Nucleus accumbens (tissue), 56 donors: ENCODE results near the gene ATP5MK.
"Not testable (repeated sequence)": the region's sequence is repeated elsewhere in the genome, so short reads cannot be mapped to it uniquely, and the experiment has no call there.

ENCODE experiments used
- DNase-seq, 56 donors: peaks; one replicate each; lab custom pipeline; 2025; lab: John Stamatoyannopoulos, UW

Gene ATP5MK

GRCh38 chr10:103396067-103396788, at the start of gene ATP5MK, which contains the start of gene PDCD11:
Gene ATP5MK, minus strand, starts transcription at chr10:103396475. Its CDS starts 4,018 bp downstream, at chr10:103392457.
Gene PDCD11, plus strand, starts transcription at chr10:103396626. Its CDS starts 1,801 bp downstream, at chr10:103398427.
- DNase-seq: peak; percentile 63 to 99 (median 95)

DNA sequence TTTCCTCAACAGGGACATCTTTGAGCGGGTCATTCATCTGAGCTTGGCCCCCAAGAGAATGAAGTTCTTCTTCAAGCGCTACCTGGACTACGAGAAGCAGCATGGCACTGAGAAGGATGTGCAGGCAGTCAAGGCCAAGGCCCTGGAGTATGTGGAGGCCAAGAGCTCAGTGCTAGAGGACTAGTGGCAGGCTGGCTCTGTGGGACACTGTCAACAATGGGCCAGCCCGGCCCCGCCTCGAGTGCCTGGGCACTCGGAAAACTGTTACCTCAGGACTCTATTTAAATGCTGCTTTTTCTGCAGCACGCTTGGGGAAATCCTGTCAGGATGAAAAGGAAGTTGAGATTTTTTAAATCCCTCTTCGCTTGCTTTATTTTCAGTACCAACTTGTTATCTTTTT, 49.1 kb upstream of the ATP5MK start:
- no peak for DNase-seq

DNA sequence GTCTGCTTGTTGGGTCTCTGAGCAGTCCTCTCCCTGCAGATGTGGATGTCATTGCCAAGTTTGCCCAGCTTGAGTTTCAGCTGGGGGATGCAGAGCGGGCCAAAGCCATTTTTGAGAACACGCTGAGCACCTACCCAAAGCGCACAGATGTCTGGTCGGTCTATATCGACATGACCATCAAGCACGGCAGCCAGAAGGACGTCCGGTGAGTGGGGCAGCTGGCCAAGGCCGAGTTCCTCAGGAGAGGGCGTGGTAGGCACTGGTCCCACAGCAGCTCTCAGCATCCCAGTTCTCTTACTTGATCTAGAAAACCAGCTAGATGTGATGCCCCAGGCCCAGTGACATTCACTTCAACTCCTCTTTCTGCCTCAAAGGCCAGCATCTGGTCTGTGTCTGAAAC, 48.2 kb upstream of the ATP5MK start:
- no peak for DNase-seq

- DNase-seq: no peak
These were observed 47.4 kb upstream of the ATP5MK start for GRCh38 chr10:103443475-103444185.

GRCh38 chr10:103442031-103442461, 45.8 kb upstream of the ATP5MK start:
- DNase-seq: peak in 2 of 56 donors; percentile 9 to 12

- no peak for DNase-seq
These were observed 45.3 kb upstream of the ATP5MK start for GRCh38 chr10:103441611-103442010.

DNA sequence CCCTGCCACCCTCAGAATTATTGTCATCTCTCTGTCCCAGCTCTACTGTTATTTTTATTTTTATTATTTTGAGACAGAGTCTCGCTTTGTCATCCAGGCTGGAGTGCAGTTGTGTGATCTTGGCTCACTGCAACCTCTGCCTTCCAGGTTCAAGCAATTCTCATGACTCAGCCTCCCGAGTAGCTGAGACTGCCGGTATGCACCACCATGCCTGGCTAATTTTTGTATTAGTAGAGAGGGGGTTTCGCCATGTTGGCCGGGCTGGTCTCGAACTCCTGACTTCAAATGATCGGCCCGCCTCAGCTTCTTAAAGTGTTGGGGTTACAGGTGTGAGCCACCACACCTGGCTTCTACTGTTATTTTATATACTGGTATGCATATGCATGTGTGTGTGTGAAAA, 44.9 kb upstream of the ATP5MK start:
- no peak for DNase-seq

GRCh38 chr10:103440416-103440815, 44.1 kb upstream of the ATP5MK start:
- no peak for DNase-seq

- DNase-seq: no peak
These were observed 43.5 kb upstream of the ATP5MK start for GRCh38 chr10:103439776-103440175.

DNA sequence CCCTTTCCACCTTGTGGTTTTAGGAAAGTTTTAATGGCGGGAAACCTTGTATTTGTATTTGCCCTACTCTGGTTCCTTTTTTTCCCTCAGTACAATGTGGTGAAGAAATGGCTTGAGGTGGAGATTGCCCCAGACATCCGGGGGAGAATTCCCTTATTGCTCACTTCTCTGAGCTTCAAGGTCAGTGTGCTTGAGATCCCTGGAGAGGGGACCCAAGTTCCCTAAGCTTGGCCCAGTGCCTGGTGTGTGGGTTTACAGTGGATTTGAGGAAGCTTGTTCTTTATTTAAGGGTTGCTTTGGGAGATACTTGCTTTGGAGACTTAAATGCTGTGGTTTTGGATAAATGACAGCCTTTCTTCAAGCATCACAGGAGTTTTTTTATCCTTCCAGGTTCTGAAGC, 37.6 kb upstream of the ATP5MK start:
- DNase-seq: no peak

- no peak for DNase-seq
These were observed 35.6 kb upstream of the ATP5MK start for GRCh38 chr10:103431902-103432301.

DNA sequence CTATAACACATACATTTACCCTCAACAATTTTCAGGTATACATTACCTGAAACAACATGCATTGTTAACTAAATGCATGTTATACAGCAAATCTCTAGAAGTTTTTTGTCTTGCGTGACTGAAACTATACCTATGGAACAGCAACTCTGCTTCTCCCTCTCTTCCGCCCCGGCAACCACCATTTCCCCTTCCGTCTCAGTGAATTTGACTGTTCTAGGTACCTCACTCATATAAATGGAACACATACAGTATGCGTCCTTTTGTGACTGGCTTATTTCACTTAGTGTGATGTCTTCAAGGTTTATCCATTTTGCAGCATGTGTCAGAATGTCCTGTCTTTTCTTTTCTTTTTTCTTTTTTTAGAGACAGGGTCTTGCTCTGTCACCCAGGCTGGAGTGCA, 33.4 kb upstream of the ATP5MK start:
- no peak for DNase-seq

GRCh38 chr10:103428989-103429643, 32.8 kb upstream of the ATP5MK start:
- no peak for DNase-seq

DNA sequence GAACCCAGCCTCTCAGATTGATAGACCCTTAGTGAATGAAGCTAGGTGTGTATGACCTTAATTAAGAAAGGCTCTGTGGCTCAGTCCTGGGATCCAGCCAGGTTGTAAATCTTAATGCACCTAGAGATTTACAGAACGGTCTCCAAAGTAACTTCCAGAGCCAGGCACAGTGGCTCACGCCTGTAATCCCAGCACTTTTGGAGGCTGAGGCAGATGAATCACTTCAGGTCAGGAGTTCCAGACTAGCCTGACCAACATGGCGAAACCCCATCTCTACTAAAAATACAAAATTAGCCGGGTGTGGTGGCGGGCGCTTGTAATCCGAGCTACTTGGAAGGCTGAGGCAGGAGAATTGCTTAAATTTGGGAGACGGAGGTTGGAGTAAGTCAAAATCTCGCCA, 31.6 kb upstream of the ATP5MK start:
- DNase-seq: no peak

- no peak for DNase-seq
These were observed 27.5 kb upstream of the ATP5MK start for GRCh38 chr10:103423748-103424147.

- DNase-seq: no peak
These were observed 22.8 kb upstream of the ATP5MK start for GRCh38 chr10:103419101-103419500.

- no peak for DNase-seq
These were observed 21.3 kb upstream of the ATP5MK start for GRCh38 chr10:103417601-103418000.

DNA sequence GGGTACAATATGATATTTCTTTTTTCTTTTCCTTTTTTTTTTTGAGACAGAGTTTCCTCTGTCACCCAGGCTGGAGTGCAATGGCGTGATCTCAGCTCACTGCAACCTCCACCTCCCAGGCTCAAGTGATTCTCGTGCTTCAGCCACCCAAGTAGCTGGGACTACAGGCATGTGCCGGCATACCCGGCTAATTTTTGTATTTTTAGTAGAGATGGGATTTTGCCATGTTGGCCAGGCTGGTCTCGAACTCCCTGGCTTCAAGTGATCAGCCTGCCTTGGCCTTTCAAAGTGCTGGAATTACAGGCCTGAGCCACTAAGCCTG, 20.8 kb upstream of the ATP5MK start:
- not testable (repeated sequence) for DNase-seq

DNA sequence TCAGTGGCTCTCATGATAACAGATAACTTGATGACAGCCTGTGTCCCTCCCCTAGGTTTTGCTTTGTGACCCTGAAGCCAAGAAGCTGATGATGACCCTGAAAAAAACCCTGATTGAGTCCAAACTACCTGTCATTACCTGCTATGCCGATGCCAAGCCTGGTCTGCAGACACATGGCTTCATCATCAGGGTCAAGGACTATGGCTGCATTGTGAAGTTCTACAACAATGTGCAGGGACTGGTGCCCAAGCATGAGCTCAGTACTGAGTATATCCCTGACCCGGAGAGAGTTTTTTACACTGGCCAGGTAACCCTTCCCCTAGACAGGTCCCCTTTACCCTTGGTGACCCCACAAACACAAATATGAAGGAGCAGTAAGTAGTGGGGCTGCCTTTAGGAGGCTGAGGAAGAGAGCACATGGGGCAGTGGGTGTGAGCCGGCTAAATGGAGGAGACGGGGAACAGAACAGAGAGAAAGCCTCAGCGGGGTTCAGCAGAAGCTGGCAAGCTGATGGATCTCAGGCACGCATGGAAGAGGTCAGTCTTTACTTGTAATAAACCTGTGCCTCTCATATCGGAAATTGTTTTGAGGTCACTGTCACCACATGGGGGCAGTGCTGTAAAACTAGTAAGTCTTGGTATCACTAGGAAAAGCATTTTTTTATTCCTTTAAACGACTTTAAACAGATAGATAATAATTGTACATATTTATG, 20.3 kb upstream of the ATP5MK start:
- peak in 27 of 56 donors; percentile 0 to 75 (median 18) for DNase-seq

- DNase-seq: no peak
These were observed 19.3 kb upstream of the ATP5MK start for GRCh38 chr10:103415581-103415980.

- DNase-seq: no peak
These were observed 17.3 kb upstream of the ATP5MK start for GRCh38 chr10:103413564-103413963.
